Panc1 (cell line): Measurements from ENCODE around the gene SLCO2A1. TPM values are rescaled to one million over a fixed set of nuclear protein-coding genes. Genes with fewer than 3 reads are reported as not detected.

Experiments used
- ATAC-seq: fragments of 200-7000 bp; cut with Tn5 transposase; 2 replicates; pipeline ENCODE4 v1.9.1; 2020; ENCODE audit warnings: mild to moderate bottlenecking, moderate library complexity
- BruUV-seq: library from RNA; stranded (reverse); fragments of 400-500 nt; replicated peaks from 2 replicates; lab custom pipeline; 2021; lab: Mats Ljungman, UMichigan
- CTCF ChIA-PET: fragments of 300-600 bp; sonication (Branson Sonifier 250); formaldehyde crosslinking; loops from one replicate; lab custom pipeline; 2022; ENCODE audit warnings: antibody characterized with exemption; lab: Charles Lee
- POLR2A ChIA-PET: fragments of 300-600 bp; sonication (Branson Sonifier 250); formaldehyde crosslinking; loops from one replicate; lab custom pipeline; 2022; ENCODE audit warnings: antibody characterized with exemption; lab: Charles Lee
- DNase-seq: peaks from one replicate; pipeline ENCODE4 v3.0.0-alpha.2; 2010; ENCODE audit warnings: low read depth, low spot score
- H3K27ac ChIP-seq: 2 replicates; pipeline ENCODE4 v1.5.1; 2011; ENCODE audit warnings: mild to moderate bottlenecking, low read length, inconsistent platforms
- H3K27me3 ChIP-seq: fragments of 200-500 bp; sonication (Bioruptor generic); 2 replicates; pipeline ENCODE4 v1.6.0; 2014; ENCODE audit warnings: low read length, inconsistent platforms; ENCODE audit not compliant: control insufficient read depth, insufficient read depth
- H3K36me3 ChIP-seq: fragments of 200-500 bp; sonication (Bioruptor generic); 2 replicates; pipeline ENCODE4 v1.5.1; 2014; ENCODE audit warnings: inconsistent platforms, mild to moderate bottlenecking, low read length, moderate library complexity; ENCODE audit not compliant: control insufficient read depth, insufficient read depth
- H3K4me1 ChIP-seq: 2 replicates; pipeline ENCODE4 v1.5.1; 2011; ENCODE audit warnings: inconsistent platforms, mild to moderate bottlenecking, low read length, moderate library complexity; ENCODE audit not compliant: control insufficient read depth, insufficient read depth
- H3K4me3 ChIP-seq, 2 experiments: 2 replicates each; pipeline ENCODE4 v1.5.1; 2011 to 2012; ENCODE audit warnings: low read depth in 2 of 2, low read length in 2 of 2, mild to moderate bottlenecking in 2 of 2, inconsistent platforms in 1 of 2, moderate library complexity in 1 of 2
- H3K9me3 ChIP-seq: fragments of 200-500 bp; sonication (Bioruptor generic); 2 replicates; pipeline ENCODE4 v1.5.1; 2014; ENCODE audit warnings: low read depth, mild to moderate bottlenecking, inconsistent platforms, low read length, moderate library complexity; ENCODE audit not compliant: control insufficient read depth, insufficient read depth
- CTCF ChIP-seq: fragments of 450-650 bp; IDR thresholded peaks from 2 replicates; pipeline ENCODE4 v1.5.1; 2017; ENCODE audit warnings: mild to moderate bottlenecking
- POLR2AphosphoS5 ChIP-seq: IDR thresholded peaks from 2 replicates; pipeline ENCODE4 v1.6.1; 2012; ENCODE audit warnings: mild to moderate bottlenecking, low read depth, low read length, moderate library complexity
- SIN3A ChIP-seq: IDR thresholded peaks from 2 replicates; pipeline ENCODE4 v1.6.1; 2012; ENCODE audit warnings: low read depth, mild to moderate bottlenecking, low read length, moderate library complexity, borderline replicate concordance; ENCODE audit not compliant: insufficient read depth
- TCF7L2 ChIP-seq: IDR thresholded peaks from 2 replicates; pipeline ENCODE4 v1.6.1; 2011; ENCODE audit warnings: mild to moderate bottlenecking, low read depth, low read length, inconsistent platforms
- in situ Hi-C: cut with HindIII; loops from 2 replicates; pipeline ENCODE4 v1.10.0; 2016; ENCODE audit warnings: low sequenced_read_pairs, low pct_unique_long_range_greater_than_20kb
- intact Hi-C: fragments of 100-400 bp; cut with micrococcal nuclease; formaldehyde crosslinking; loops from one replicate; pipeline ENCODE4 v1.10.0; 2022; ENCODE audit not compliant: unreplicated experiment
- total RNA-seq: library from RNA; stranded (reverse); gene quantifications from one replicate; pipeline ENCODE4 v1.2.1, GENCODE V29; 2021; ENCODE audit not compliant: unreplicated experiment

SLCO2A1 gene
- total RNA-seq, 1 experiment from 2014 or later = 0.62 TPM

GRCh38 chr3:134039161-134039862, 9.6 kb upstream of the SLCO2A1 start:
- no peaks in the 10 kb centered on the region for H3K4me1 ChIP-seq
- H3K36me3 ChIP-seq = no peaks in the 10 kb centered on the region
- H3K27ac ChIP-seq = no peak overlapping the region
- in situ Hi-C loops (no loop called here), intact Hi-C loops (no loop called here)
- TF ChIP-seq CTCF (no peak), POLR2AphosphoS5 (no peak), TCF7L2 (no peak), SIN3A (no peak)
- H3K9me3 ChIP-seq = peaks cover 21% of the 10 kb centered on the region; the same call in 1 of the 2 replicates
- DNase-seq (no peak), ATAC-seq (peak; percentile 70)
- H3K27me3 ChIP-seq = no peaks in the 10 kb centered on the region
- BruUV-seq = no TSS peak
- no peak overlapping the region for H3K4me3 ChIP-seq
- ChIA-PET CTCF (no interaction called here), POLR2A (no interaction called here)

DNA sequence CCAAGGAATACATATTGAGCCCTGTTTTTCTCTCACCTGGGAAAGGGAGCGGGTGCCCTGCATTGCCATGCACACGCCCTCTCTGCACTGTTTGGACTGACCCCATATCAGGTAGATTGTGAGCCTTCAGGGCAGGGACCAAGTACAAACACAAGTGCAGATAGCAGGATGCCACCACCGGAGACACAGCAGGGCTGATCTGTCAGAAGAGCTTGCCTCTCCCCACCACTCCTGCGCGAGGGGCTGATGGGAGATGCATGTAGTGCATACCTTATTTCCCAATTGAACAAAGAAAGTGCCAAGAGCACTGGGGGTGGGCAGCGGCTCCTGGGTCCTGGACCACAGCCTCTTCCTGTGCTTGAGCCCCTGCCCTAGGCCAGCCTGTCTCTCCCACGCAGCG, 9.0 kb upstream of the SLCO2A1 start:
- no peak for DNase-seq
- POLR2A ChIA-PET = no interaction called here
- BruUV-seq = no TSS peak

DNA sequence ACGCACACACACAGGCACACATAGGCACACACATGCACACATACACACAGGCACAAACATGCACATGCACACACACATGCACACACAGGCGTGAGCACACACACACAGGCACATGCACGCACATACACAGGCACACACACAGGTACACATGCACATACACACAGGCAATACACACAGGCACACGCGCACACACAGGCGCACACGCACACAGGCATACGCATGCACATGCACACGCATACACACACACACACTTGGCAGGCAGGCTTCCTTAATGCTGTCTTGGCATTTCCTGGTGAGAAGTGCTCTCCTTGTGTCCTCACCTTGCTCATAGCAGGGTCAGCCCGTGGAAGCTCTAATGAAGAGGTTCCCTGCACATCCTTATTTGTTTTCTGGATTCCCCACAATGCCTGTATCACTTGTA, 8.4 kb upstream of the SLCO2A1 start:
- H3K27me3 ChIP-seq = no peaks in the 10 kb centered on the region
- ChIA-PET POLR2A (no interaction called here), CTCF (no interaction called here)
- peaks cover 12% of the 10 kb centered on the region; the same call in 1 of the 2 replicates for H3K9me3 ChIP-seq
- H3K4me1 ChIP-seq = no peaks in the 10 kb centered on the region
- intact Hi-C loops = no loop called here
- DNase-seq = no peak
- in situ Hi-C loops = no loop called here
- TF ChIP-seq SIN3A = no peak
- TF ChIP-seq CTCF = no peak
- no peak overlapping the region for H3K4me3 ChIP-seq
- ATAC-seq = peak; percentile 11; the same call in 1 of the 2 replicates
- no TSS peak for BruUV-seq
- no peaks in the 10 kb centered on the region for H3K36me3 ChIP-seq
- no peak overlapping the region for H3K27ac ChIP-seq

More for the DNA sequence above, 9.0 kb upstream of the SLCO2A1 start:
- no peak for TF ChIP-seq POLR2AphosphoS5
- TF ChIP-seq CTCF = no peak
- peaks cover 16% of the 10 kb centered on the region; the same call in 1 of the 2 replicates for H3K9me3 ChIP-seq
- in situ Hi-C loops = no loop called here
- no peaks in the 10 kb centered on the region for H3K36me3 ChIP-seq
- H3K27ac ChIP-seq = no peak overlapping the region
- H3K4me3 ChIP-seq = no peak overlapping the region
- peak; percentile 25 for ATAC-seq
- no peaks in the 10 kb centered on the region for H3K27me3 ChIP-seq
- CTCF ChIA-PET = no interaction called here
- intact Hi-C loops = no loop called here
- H3K4me1 ChIP-seq = no peaks in the 10 kb centered on the region
